HG03175 (cell line): ENCODE data around the gene UCK2.

ENCODE experiments used
- ATAC-seq: cut with Tn5 transposase; IDR thresholded peaks from one replicate; pipeline ENCODE4 v1.9.1; 2021; ENCODE audit warnings: mild to moderate bottlenecking, moderate library complexity; ENCODE audit not compliant: unreplicated experiment

Gene UCK2

GRCh38 chr1:165854101-165854845, 26.9 kb downstream of the UCK2 start:
- ATAC-seq: peak; percentile 26

- no peak for ATAC-seq
Measured at GRCh38 chr1:165855010-165855838, 27.8 kb downstream of the UCK2 start.

GRCh38 chr1:165856021-165856420, 28.6 kb downstream of the UCK2 start:
- no peak for ATAC-seq

GRCh38 chr1:165856606-165857005, 29.2 kb downstream of the UCK2 start:
- no peak for ATAC-seq

GRCh38 chr1:165857046-165857801, 29.8 kb downstream of the UCK2 start:
- ATAC-seq: peak; percentile 96

GRCh38 chr1:165858364-165858823, 31.0 kb downstream of the UCK2 start:
- ATAC-seq: no peak

- no peak for ATAC-seq
Measured at GRCh38 chr1:165858967-165859845, 31.8 kb downstream of the UCK2 start.

- no peak for ATAC-seq
Measured at GRCh38 chr1:165860065-165860464, 32.7 kb downstream of the UCK2 start.

- ATAC-seq: no peak
Measured at GRCh38 chr1:165861911-165862310, 34.5 kb downstream of the UCK2 start.

GRCh38 chr1:165862448-165862847, 35.0 kb downstream of the UCK2 start:
- no peak for ATAC-seq

- ATAC-seq: no peak
Measured at GRCh38 chr1:165863346-165863745, 35.9 kb downstream of the UCK2 start.

GRCh38 chr1:165865633-165866340, 38.4 kb downstream of the UCK2 start:
- ATAC-seq: no peak

- no peak for ATAC-seq
Measured at GRCh38 chr1:165869343-165869742, 41.9 kb downstream of the UCK2 start.

- peak; percentile 83 for ATAC-seq
Measured at GRCh38 chr1:165871311-165872067, 44.1 kb downstream of the UCK2 start.

GRCh38 chr1:165873481-165873880, 46.1 kb downstream of the UCK2 start:
- no peak for ATAC-seq

- no peak for ATAC-seq
Measured at GRCh38 chr1:165874643-165875042, 47.2 kb downstream of the UCK2 start.

GRCh38 chr1:165875171-165875570, 47.8 kb downstream of the UCK2 start:
- no peak for ATAC-seq

GRCh38 chr1:165875604-165876003, 48.2 kb downstream of the UCK2 start:
- ATAC-seq: no peak

GRCh38 chr1:165876121-165876520, 48.7 kb downstream of the UCK2 start:
- peak; percentile 67 for ATAC-seq
